ENCODE results near the gene GYS2. TPM values are rescaled to one million over a fixed set of nuclear protein-coding genes. Genes with fewer than 3 reads are reported as not detected.

The GYS2 gene
- total RNA-seq, 4 donors from 2014 or later = 0.16 TPM; not detected in 3

GRCh38 chr12:21527451-21528180 is 77.0 kb downstream of the GYS2 start:
- peak; percentile 33 for DNase-seq
- Histone ChIP-seq H3K9me3 (no peaks in the 10 kb centered on the region), H3K27ac (peak overlapping the region in 2 of 4 donors; percentile 16 to 32), H3K4me3 (peak overlapping the region; percentile 22 to 74 (median 40)), H3K36me3 (no peaks in the 10 kb centered on the region), H3K27me3 (peaks cover 57% of the 10 kb centered on the region), H3K4me1 (peaks cover 0 to 16% (median 12%) of the 10 kb centered on the region in 4 donors)
- intact Hi-C loops (cut with DNase I; ENCODE audit: low total_unique reads) = no loop called here
- TF ChIP-seq POLR2AphosphoS5 (IDR thresholded peaks at IDR 0.05) (no peak), CTCF (IDR thresholded peaks at IDR 0.05) (no peak), EP300 (IDR thresholded peaks at IDR 0.05; ENCODE audit: low read depth) (no peak), POLR2A (IDR thresholded peaks at IDR 0.05) (no peak)
- in situ Hi-C loops (cut with MboI; ENCODE audit: low pct_ligation_motif_present in 1 of 4, low pct_unique_long_range_greater_than_20kb in 1 of 4, low sequenced_read_pairs in 3 of 4) = no loop called here
- 0 to 1% methylated on average over 11 to 45 of the region's 57 CpGs for WGBS, 2 donors (ENCODE audit: low coverage in 1 of 2)

- Histone ChIP-seq H3K27ac (no peak overlapping the region), H3K4me3 (peak overlapping the region in 3 of 4 donors; percentile 36 to 74 (median 44)), H3K27me3 (peaks cover 57% of the 10 kb centered on the region), H3K9me3 (no peaks in the 10 kb centered on the region), H3K4me1 (peaks cover 0 to 16% (median 12%) of the 10 kb centered on the region in 4 donors), H3K36me3 (no peaks in the 10 kb centered on the region)
- in situ Hi-C loops (cut with MboI; ENCODE audit: low pct_ligation_motif_present in 1 of 4, low pct_unique_long_range_greater_than_20kb in 1 of 4, low sequenced_read_pairs in 3 of 4) = no loop called here
- no peak for TF ChIP-seq EP300 (IDR thresholded peaks at IDR 0.05; ENCODE audit: low read depth)
- no peak for TF ChIP-seq POLR2AphosphoS5 (IDR thresholded peaks at IDR 0.05)
- no peak for TF ChIP-seq POLR2A (IDR thresholded peaks at IDR 0.05)
- TF ChIP-seq CTCF (IDR thresholded peaks at IDR 0.05) = no peak
- DNase-seq = no peak
- WGBS, 2 donors (ENCODE audit: low coverage in 1 of 2) = 23 to 40% methylated on average over 8 to 12 of the region's 12 CpGs
- intact Hi-C loops (cut with DNase I; ENCODE audit: low total_unique reads) = no loop called here
Measured at GRCh38 chr12:21526721-21527345, 77.8 kb downstream of the GYS2 start.

- no peak for DNase-seq
- Histone ChIP-seq H3K27ac (no peak within 1 kb of the TSS), H3K36me3 (no peaks in the 10 kb centered on the region), H3K27me3 (peaks cover 54% of the 10 kb centered on the region), H3K9me3 (no peaks in the 10 kb centered on the region), H3K4me1 (peaks cover 0 to 16% (median 12%) of the 10 kb centered on the region in 4 donors), H3K4me3 (peak within 1 kb of the TSS in 3 of 4 donors; percentile 36 to 74 (median 44))
- intact Hi-C loops (cut with DNase I; ENCODE audit: low total_unique reads) = no loop called here
- TF ChIP-seq POLR2AphosphoS5 (IDR thresholded peaks at IDR 0.05) = no peak
- 91 to 92% methylated on average over 1 of the region's 1 CpG for WGBS, 2 donors (ENCODE audit: low coverage in 1 of 2)
- in situ Hi-C loops (cut with MboI; ENCODE audit: low pct_ligation_motif_present in 1 of 4, low pct_unique_long_range_greater_than_20kb in 1 of 4, low sequenced_read_pairs in 3 of 4) = no loop called here
Measured at GRCh38 chr12:21526053-21526452, 78.6 kb downstream of the GYS2 start, which contains the start of gene SPX. Gene SPX, plus strand, starts transcription at chr12:21526296. Its CDS starts 177 bp downstream, at chr12:21526473.

GRCh38 chr12:21523148-21523547 is 81.5 kb downstream of the GYS2 start:
- DNase-seq = no peak
- intact Hi-C loops (cut with DNase I; ENCODE audit: low total_unique reads) = no loop called here
- H3K4me1 ChIP-seq = peaks cover 0 to 14% (median 12%) of the 10 kb centered on the region in 4 donors
- H3K36me3 ChIP-seq = no peaks in the 10 kb centered on the region
- peaks cover 28% of the 10 kb centered on the region for H3K27me3 ChIP-seq
- in situ Hi-C loops (cut with MboI; ENCODE audit: low pct_ligation_motif_present in 1 of 4, low pct_unique_long_range_greater_than_20kb in 1 of 4, low sequenced_read_pairs in 3 of 4) = no loop called here
- no peak overlapping the region for H3K27ac ChIP-seq
- no peak for TF ChIP-seq POLR2AphosphoS5 (IDR thresholded peaks at IDR 0.05)
- TF ChIP-seq EP300 (IDR thresholded peaks at IDR 0.05; ENCODE audit: low read depth) = no peak
- TF ChIP-seq POLR2A (IDR thresholded peaks at IDR 0.05) = no peak
- no peak for TF ChIP-seq CTCF (IDR thresholded peaks at IDR 0.05)
- H3K9me3 ChIP-seq = no peaks in the 10 kb centered on the region
- no peak overlapping the region for H3K4me3 ChIP-seq
